ENCODE data around the gene ZFYVE28. TPM values are rescaled to one million over a fixed set of nuclear protein-coding genes. Genes with fewer than 3 reads are reported as not detected.
"Not testable (repeated sequence)": the region's sequence is repeated elsewhere in the genome, so short reads cannot be mapped to it uniquely, and the experiment has no call there.

ZFYVE28 gene
- total RNA-seq, 1 donor from 2014 or later = 3.3 TPM

DNA sequence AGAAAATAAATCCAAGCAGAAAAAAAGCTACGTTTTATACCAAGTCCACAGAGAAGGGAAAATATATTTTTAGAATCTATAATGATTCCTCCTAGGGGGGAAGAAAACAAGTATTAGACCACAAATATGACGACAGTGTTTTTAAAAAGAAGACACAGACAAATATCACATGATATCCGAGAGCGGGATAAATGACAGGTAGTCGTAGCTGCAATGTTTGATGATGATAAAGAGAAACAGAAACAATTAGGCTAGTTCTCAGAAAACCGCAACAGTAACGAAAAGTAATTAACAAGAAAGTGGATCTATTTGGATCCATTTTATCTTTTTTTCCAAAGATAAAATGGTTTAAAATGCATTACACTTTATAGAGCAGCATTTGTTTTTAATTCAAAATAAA, 177.4 kb downstream of the ZFYVE28 start:
- peaks cover 3% of the 10 kb centered on the region for H3K36me3 Mint-ChIP-seq (ENCODE audit: low read depth)
- no peaks in the 10 kb centered on the region for H3K9me3 Mint-ChIP-seq (ENCODE audit: low read depth)
- H3K4me3 Mint-ChIP-seq (ENCODE audit: unreplicated experiment) = peak overlapping the region; percentile 85
- peaks cover 53% of the 10 kb centered on the region for H3K4me1 Mint-ChIP-seq (ENCODE audit: low read depth)
- TF ChIP-seq, protein P1, sequence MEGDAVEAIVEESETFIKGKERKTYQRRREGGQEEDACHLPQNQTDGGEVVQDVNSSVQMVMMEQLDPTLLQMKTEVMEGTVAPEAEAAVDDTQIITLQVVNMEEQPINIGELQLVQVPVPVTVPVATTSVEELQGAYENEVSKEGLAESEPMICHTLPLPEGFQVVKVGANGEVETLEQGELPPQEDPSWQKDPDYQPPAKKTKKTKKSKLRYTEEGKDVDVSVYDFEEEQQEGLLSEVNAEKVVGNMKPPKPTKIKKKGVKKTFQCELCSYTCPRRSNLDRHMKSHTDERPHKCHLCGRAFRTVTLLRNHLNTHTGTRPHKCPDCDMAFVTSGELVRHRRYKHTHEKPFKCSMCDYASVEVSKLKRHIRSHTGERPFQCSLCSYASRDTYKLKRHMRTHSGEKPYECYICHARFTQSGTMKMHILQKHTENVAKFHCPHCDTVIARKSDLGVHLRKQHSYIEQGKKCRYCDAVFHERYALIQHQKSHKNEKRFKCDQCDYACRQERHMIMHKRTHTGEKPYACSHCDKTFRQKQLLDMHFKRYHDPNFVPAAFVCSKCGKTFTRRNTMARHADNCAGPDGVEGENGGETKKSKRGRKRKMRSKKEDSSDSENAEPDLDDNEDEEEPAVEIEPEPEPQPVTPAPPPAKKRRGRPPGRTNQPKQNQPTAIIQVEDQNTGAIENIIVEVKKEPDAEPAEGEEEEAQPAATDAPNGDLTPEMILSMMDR (IDR thresholded peaks at IDR 0.05) = no peak
- no peaks in the 10 kb centered on the region for H3K27me3 Mint-ChIP-seq (ENCODE audit: low read depth)
- H3K27ac Mint-ChIP-seq (ENCODE audit: unreplicated experiment) = peak overlapping the region; percentile 77
- no peak for DNase-seq (ENCODE audit: low spot score)

DNA sequence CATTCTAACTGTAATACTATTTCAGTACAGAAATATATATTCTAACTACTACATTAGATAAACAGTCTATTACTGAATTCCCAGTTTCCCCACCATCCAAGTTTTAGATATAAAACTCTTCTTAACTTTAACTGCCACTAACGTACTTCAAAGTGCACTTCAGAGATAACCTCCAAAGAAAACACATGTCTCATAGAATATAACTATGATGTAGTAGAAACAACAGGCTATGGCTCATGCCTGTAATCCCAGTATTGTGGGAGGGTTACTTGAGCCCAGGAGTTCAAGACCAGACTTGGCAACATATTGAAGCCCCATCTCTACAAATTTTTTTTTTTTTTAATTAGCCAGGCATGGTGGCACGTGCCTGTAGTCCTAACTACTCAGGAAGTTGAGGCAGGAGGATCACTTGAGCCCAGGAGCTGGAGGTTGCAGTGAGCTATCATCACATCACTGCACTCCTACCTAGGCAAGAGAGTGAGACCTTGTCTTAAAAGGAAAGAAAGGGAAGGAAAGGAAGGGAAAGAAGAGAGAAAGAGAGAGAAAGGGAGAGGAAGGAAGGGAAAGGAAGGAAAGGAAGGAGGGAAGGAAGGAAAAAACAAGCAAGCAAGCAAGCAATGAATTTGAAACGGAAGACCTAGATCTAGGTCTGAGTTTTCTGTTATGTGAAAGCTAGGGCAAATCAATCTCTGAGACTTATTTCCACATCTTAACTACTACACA, 181.3 kb downstream of the ZFYVE28 start:
- Mint-ChIP-seq H3K27me3 (ENCODE audit: low read depth) (no peaks in the 10 kb centered on the region), H3K4me3 (ENCODE audit: unreplicated experiment) (no peak overlapping the region), H3K36me3 (ENCODE audit: low read depth) (peaks cover 10% of the 10 kb centered on the region), H3K4me1 (ENCODE audit: low read depth) (peaks cover 26% of the 10 kb centered on the region), H3K9me3 (ENCODE audit: low read depth) (no peaks in the 10 kb centered on the region), H3K27ac (ENCODE audit: unreplicated experiment) (no peak overlapping the region)
- TF ChIP-seq, protein P1 (IDR thresholded peaks at IDR 0.05) = no peak
- no peak for DNase-seq (ENCODE audit: low spot score)

DNA sequence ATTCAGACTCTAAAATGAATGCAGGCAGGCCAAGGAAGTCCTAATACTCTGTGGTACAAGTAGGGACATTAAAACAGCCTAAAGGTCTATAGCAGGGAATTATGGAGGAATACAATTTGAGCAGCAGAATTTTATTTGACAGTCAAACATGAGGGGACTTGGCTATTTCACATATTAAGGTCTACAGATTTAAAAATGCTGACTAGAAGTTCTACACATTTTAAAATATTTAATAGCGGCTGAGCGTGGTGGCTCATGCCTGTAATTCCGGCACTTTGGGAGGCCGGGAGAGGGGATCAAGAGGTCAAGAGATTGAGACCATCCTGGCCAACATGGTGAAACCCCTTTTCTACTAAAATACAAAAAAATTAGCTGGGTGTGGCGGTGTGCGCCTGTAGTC, 187.4 kb downstream of the ZFYVE28 start:
- Mint-ChIP-seq H3K4me3 (ENCODE audit: unreplicated experiment) (no peak overlapping the region), H3K27ac (ENCODE audit: unreplicated experiment) (no peak overlapping the region), H3K27me3 (ENCODE audit: low read depth) (no peaks in the 10 kb centered on the region), H3K9me3 (ENCODE audit: low read depth) (no peaks in the 10 kb centered on the region), H3K36me3 (ENCODE audit: low read depth) (peaks cover 9% of the 10 kb centered on the region), H3K4me1 (ENCODE audit: low read depth) (no peaks in the 10 kb centered on the region)
- no peak for DNase-seq (ENCODE audit: low spot score)
- TF ChIP-seq, protein P1 (IDR thresholded peaks at IDR 0.05) = no peak

DNA sequence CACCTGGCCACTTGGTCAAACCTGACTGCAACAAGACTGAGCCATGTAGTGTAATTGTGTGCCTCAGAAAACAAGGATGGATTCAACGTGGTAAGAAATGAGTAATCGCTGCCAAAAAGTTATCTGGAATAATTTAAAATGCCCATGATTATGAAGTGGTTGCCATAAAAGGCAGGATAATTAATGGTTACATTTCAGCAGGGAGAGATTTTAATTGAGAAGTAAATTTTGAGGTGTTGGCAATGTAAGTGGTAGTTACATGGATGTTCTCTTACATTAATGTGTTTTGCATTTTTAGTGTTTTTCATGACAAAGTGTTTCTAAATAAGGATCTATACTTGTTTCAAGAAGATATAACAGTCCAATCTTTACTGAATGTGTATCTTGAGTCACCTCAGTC, 192.2 kb downstream of the ZFYVE28 start:
- H3K27ac Mint-ChIP-seq (ENCODE audit: unreplicated experiment) = no peak overlapping the region
- no peak for DNase-seq (ENCODE audit: low spot score)
- no peaks in the 10 kb centered on the region for H3K27me3 Mint-ChIP-seq (ENCODE audit: low read depth)
- H3K9me3 Mint-ChIP-seq (ENCODE audit: low read depth) = no peaks in the 10 kb centered on the region
- no peak overlapping the region for H3K4me3 Mint-ChIP-seq (ENCODE audit: unreplicated experiment)
- H3K36me3 Mint-ChIP-seq (ENCODE audit: low read depth) = peaks cover 4% of the 10 kb centered on the region
- TF ChIP-seq, protein P1 (IDR thresholded peaks at IDR 0.05) = no peak
- no peaks in the 10 kb centered on the region for H3K4me1 Mint-ChIP-seq (ENCODE audit: low read depth)

DNA sequence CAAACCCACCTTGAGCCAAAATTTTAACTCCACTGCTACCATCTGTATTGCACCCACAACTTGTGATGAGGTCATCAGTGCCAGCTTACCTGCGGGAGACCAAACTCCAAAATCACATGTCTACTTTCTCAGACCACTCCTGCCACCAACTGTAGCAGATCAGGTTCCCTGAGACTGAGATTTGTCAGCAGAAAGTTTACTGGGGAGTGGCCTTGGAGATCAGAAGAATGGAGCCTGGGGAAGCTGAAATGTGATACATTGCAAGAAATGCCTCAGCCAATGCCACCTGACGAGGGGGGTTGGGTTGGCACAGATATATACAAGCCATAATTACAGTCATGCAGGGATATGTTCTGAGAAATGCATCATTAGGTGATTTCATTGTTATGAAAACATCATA, 195.6 kb downstream of the ZFYVE28 start:
- no peak for DNase-seq (ENCODE audit: low spot score)
- Mint-ChIP-seq H3K9me3 (ENCODE audit: low read depth) (no peaks in the 10 kb centered on the region), H3K4me1 (ENCODE audit: low read depth) (peaks cover 6% of the 10 kb centered on the region), H3K27ac (ENCODE audit: unreplicated experiment) (no peak overlapping the region), H3K36me3 (ENCODE audit: low read depth) (peaks cover 4% of the 10 kb centered on the region), H3K4me3 (ENCODE audit: unreplicated experiment) (no peak overlapping the region), H3K27me3 (ENCODE audit: low read depth) (no peaks in the 10 kb centered on the region)
- TF ChIP-seq, protein P1 (IDR thresholded peaks at IDR 0.05) = no peak

DNA sequence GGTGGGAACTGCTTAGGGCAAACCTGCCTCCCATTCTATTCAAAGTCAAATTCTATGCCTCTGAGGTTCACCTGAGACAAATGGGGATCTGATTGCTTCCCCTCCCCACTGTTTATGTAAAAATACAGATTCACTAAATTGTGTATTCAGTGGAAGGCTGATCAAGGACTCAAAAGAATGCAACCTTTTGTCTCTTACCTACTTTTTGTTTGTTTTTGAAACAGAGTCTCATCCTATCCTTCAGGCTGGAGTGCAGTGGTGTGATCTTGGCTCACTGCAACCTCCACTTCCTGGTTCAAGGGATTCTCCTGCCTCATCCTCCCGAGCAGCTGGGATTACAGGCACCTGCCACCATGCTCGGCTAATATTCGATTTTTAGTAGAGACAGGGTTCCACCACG, 197.1 kb downstream of the ZFYVE28 start:
- not testable (repeated sequence) for DNase-seq (ENCODE audit: low spot score); H3K27ac Mint-ChIP-seq (ENCODE audit: unreplicated experiment); H3K4me1 Mint-ChIP-seq (ENCODE audit: low read depth); H3K4me3 Mint-ChIP-seq (ENCODE audit: unreplicated experiment); H3K36me3 Mint-ChIP-seq (ENCODE audit: low read depth); H3K27me3 Mint-ChIP-seq (ENCODE audit: low read depth); H3K9me3 Mint-ChIP-seq (ENCODE audit: low read depth)
